Stimulated activated CD4-positive, alpha-beta T cell treated with anti-CD3 and anti-CD28 coated beads, Interleukin-2, amount 100 ng/mL, for 4 hours (primary cell): ENCODE measurements around the gene BMP2K.
A peak's percentile ranks its signal among the peaks of the same experiment; 100 is the strongest.

Source experiments
- DNase-seq: peaks from one replicate; pipeline ENCODE4 v3.0.0-alpha.2; 2020; ENCODE audit warnings: low read depth

BMP2K gene

DNA sequence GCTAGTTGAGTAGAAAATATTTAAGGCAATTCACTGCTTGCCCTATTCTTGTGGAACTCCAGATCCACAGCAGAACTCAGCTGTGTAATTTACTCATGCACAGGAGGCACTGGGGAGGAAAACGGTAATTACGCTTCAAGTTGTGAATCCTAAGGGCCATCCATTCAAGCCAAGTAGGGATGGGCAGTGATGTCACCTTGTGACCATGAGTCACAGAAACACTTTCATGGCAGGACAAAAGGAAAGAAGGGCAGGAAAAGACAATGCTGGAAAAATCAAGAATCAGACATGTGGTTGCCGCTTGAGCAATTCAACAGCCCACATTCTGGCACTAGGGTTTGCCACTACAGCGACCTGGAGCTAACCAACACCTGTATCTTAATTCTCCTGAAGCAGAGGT lies 161.7 kb downstream of the BMP2K start:
- DNase-seq = no peak

DNA sequence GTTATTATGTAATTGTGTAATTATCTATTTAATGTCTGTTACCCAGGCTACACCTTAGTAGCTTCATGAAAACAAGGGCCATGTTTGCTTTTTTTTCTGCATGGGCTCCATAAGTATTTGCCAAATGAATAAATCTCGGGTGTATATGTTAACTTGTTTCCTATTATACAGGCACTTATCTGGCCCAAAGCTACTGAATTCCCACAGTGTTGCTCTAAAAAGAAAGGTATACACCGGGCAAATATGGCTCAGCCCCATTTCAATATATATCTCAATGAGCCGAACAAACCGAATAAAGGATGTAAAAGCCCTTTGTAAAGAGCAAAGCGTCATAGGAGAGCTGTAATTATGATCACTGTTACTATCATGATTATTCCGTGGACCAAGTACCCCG lies 162.3 kb downstream of the BMP2K start:
- no peak for DNase-seq

- DNase-seq = peak; percentile 79
Measured at GRCh38 chr4:78938868-78939666, 162.9 kb downstream of the BMP2K start, which contains the start of gene PAQR3. Gene PAQR3 (minus strand): TSS chr4:78939438. CDS start chr4:78939224, 214 bp downstream.

GRCh38 chr4:78939667-78940008 lies 163.5 kb downstream of the BMP2K start:
- DNase-seq = no peak

- DNase-seq = no peak
Measured at GRCh38 chr4:78940752-78941151, 164.6 kb downstream of the BMP2K start.

DNA sequence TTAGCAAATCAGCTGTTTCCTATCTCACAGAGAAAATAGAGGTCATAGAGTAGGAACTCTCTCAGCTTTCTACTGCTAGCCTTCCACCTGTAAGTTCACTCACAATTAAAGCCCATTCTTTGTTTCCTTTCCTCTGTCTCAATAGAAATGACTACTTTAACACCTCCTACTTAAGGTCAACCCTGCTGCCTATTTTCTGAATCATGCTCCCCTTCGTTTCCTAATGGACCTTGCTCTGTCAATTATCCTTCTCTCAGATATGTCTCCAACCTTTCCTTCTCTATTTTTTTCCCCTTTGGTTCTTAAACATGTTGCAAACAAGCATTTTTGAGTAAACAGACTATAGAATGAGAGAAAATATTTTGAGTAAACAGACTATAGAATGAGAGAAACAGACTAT lies 168.2 kb downstream of the BMP2K start:
- no peak for DNase-seq

DNA sequence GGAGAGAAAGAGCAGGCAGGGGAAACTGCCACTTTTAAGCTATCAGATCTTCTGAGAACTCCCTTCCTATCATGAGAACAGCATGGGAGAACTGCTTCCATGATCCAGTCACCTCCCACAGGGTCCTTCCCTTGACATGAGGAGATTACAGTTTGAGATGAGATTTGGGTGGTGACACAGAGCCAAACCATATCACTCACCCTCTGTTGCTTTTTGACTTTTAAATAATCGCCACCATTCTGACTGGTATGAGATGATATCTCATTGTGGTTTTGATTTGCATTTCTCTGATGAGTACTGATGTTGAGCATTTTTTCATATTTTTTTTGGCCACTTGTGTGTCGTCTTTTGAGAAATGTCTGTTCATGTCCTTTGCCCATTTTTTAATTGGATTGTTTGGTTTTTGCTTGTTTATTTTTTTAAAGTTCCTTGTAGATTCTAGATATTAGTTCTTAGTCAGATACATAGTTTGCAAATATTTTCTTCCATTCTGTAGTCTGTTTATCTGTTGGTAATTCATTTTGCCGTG lies 169.6 kb downstream of the BMP2K start:
- DNase-seq = no peak

DNA sequence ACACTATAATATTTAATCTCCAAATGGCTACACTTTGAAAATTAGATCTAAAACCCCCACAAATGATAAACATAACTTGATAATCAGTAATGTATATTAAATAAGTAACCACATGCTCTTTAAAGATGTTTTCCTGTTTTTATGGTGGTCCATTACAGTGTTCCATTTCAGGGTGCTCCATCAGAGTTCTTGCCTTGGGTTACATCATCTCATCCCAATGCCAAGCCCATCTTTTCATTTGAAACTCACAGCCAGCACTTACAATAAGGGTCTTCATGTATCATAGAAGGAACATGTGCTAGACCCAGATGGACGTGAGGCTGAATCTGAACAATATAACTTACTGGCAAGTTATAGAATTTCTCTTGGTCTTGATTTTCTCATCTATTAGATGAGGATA lies 173.6 kb downstream of the BMP2K start:
- DNase-seq = no peak

- no peak for DNase-seq
Measured at GRCh38 chr4:78951862-78952472, 175.8 kb downstream of the BMP2K start.

- DNase-seq = no peak
Measured at GRCh38 chr4:78953231-78953630, 177.1 kb downstream of the BMP2K start.

GRCh38 chr4:78953769-78954666 lies 177.9 kb downstream of the BMP2K start:
- DNase-seq = no peak

- DNase-seq = no peak
Measured at GRCh38 chr4:78956975-78957374, 180.8 kb downstream of the BMP2K start.

- DNase-seq = no peak
Measured at GRCh38 chr4:78960926-78961325, 184.8 kb downstream of the BMP2K start.
